NCI-H345 treated with DMSO at 0.1 percent for 48 hours (cell line): Measurements from ENCODE around the gene FBXO47.
"Not testable (repeated sequence)": the region's sequence is repeated elsewhere in the genome, so short reads cannot be mapped to it uniquely, and the experiment has no call there.

ENCODE experiments used
- DNase-seq: peaks from one replicate; lab custom pipeline; 2025; ENCODE audit not compliant: unreplicated experiment; lab: John Stamatoyannopoulos, UW

The FBXO47 gene

DNA sequence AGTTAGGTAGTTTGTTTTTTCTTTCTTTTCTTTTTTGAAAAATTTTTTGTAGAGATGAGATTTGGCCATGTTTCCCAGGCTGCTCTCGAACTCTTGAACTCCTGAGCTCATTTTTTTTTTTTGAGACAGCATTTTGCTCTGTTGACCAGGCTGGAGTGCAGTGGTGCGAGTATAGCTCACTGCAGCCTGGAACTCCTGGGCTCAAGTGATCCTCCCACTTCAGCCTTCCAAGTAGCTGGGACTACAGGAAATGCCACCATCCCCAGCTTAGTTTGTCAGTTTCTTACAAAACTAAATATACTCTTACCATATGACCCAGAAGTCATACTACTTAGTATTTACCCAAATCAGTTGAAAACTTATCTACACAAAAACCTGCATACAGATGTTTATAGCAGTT, 14.4 kb upstream of the FBXO47 start:
- no peak for DNase-seq

DNA sequence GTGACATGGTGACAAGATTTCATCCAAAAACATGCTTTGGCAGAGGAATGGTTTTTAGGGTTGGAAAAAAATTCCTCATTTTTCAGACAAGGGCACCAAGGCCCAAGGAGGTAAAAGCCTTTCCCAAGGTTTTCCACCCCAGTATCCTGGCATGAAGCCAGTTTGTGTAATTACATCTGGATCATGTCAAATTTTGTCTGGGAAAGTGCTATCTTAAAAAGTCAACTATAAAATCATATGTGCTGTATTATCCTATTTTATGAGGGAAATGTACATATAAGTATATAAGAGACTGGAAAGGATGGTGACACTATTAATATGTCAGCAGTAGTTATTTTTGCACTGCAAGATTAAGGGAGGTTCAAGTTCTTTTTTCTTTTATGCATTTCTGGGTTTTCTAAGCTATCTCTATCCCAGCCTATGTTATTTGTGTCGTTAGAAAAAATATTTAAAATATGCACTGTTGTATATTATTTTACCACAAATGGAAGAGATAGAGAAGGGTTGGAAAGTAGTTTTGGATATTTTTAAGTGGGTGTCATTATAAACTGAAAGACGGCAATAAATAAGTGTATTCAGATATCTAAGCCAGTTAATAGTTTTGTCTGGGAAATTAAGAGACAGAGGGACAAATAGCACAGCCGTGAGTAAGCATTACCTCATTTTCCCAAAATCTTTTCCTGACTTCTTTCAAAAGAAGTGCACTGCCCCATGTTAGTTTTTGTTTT, 13.5 kb upstream of the FBXO47 start:
- DNase-seq: no peak

DNA sequence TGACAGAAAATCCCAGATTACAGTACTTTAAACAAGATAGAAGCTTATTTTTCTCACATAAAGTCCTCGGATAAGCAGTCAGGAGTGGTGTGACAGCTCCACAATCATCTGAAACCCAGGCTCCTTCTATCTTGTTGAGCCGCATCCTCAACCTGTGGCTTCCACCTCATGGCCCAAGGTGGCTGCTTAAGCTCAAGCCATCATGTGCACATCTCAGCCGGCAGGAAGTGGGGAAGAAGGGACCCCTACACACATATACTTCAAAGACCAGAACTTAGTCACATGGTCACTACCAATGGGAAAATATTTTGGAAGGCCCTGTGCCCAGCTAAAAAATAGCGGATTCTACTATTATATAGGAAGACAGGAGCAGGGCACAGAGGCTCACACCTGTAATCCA, 11.0 kb upstream of the FBXO47 start:
- DNase-seq: no peak

DNA sequence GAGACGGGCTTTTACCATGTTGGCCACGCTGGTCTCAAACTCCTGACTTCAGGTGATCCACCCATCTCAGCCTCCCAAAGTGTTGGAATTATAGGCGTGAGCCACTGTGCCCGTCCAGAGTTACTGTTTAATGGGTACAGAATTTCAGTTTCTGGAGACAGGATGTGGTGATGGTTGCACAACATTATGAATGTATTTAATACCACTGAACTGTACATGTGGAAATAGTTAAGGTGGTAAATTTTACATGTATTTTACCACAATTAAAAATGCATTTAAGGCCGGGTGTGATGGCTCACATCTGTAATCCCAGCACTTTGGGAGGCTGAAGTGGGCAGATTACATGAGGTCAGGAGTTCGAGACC, 9.0 kb upstream of the FBXO47 start:
- DNase-seq: not testable (repeated sequence)

DNA sequence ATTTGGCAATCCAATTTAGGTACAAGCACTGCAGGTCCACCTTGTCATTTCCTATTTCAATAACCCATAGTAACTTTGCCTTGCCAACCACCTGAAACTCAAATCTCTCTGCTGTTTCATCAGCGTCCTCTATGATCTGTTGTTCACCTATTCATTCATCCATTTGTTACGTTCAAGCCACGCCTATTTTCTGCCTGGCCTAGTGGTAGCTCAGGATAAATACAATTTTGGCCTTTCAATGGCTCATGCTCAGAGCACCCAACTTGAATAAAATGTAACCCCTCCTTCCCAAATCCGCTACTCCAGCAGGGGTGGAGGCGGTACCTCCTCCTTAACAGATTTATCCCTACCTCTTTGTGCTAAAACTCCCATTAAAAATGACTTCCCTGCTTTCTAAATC, 3.6 kb upstream of the FBXO47 start:
- no peak for DNase-seq

DNA sequence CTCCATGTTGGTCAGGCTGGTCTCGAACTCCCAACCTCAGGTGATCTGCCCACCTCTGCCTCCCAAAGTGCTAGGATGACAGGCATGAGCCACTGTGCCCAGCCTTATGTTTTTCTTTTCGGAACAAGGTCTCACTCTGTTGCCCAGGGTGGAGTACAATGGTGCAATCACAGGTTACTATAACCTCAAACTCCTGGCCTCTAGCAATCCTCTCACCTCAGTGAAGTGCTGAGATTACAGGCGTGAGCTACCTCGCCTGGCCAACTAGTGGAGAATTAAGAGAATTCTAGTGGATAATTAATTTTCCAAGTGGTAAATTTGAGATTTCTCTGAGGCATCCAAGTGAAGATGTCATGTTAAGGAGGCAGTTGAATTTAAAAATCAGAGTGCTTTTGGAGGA, 2.9 kb upstream of the FBXO47 start:
- DNase-seq: no peak

DNA sequence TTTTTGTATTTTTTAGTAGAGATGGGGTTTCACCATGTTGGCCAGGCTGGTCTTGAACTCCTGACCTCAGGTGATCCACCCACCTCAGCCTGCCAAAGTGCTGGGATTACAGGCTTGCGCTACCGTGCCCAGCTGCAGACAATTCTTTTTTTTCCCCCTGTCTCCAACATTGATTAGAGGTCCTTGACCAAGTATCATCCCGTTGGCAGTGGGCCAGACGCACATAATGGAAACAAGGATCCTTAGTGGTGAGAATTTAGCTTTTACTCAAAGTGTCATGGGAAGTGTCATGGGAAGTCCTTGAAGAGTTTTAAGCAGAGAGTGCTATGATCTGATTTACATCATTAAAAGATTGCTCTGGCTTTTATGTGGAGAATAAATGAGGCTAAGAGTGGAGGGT, 2.1 kb upstream of the FBXO47 start:
- no peak for DNase-seq

DNA sequence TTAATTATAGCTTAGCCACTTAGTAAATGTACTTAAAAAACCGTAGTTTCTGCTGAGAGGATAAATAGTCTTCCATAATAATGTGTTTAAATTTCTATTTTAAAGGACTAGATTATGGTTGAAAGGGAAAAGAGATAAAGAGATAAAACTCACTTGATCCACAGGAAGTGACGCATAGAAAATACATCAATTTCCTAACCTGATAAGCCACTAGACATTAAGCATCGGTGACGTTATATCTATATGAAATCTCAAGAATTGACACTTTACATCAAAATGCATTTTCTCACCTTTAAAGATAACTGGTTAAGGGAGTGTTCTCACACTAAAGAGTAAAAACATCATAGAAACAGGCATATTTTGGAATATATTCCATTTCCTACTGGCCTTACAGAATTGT, 5.8 kb downstream of the FBXO47 start:
- DNase-seq: no peak

DNA sequence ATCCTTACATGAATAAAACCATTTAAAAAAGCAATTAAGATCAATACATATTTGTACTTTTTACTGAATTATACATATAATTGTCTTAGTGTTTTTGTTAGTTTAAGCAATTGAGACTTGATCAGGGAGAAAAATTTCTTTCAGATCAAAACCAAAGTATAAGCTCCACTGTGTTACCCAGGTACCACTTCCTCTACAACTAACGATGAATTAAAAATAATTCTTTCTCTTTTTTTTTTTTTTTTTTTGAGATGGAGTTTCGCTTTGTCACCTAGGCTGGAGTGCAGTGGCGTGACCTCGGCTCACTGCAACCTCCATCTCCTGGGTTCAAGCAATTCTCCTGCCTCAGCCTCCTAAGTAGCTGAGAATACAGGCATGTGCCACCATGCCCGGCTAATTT, 6.8 kb downstream of the FBXO47 start:
- no peak for DNase-seq

DNA sequence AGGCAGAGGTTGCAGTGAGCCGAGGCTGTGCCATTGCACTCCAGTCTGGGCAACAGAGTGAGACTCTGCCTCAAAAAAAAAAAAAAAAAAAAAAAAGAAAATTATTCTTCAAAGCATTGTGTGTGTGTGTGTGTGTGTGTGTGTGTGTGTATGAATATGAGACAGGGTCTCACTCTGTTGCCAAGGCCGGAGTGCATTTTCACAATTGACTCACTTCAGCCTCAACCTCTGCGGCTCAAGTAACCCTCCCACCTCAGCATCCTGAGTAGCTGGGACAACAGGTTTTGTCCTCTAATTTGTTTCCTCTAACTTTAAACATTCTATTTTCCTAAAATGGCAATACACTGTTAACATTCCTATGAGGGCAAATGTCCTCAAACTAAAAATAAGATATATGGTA, 7.7 kb downstream of the FBXO47 start:
- no peak for DNase-seq

DNA sequence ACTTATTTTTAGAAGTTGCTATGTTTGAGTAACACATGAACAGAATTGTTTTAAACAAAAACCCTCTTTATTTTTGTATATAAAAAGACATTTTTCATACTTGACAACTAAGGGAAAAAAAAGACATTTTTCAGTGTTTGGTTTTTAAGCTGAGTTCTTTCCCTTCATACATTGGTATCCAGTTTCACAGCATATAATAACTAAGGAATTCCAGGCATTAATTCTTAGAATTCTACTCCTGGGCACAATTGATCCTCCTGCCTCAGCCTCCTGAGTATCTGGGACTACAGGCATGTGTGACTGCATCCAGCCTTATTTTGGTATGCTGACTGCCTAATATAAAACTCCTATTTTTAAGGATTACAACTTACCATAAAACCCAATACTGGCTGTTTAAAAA, 8.4 kb downstream of the FBXO47 start:
- DNase-seq: no peak

DNA sequence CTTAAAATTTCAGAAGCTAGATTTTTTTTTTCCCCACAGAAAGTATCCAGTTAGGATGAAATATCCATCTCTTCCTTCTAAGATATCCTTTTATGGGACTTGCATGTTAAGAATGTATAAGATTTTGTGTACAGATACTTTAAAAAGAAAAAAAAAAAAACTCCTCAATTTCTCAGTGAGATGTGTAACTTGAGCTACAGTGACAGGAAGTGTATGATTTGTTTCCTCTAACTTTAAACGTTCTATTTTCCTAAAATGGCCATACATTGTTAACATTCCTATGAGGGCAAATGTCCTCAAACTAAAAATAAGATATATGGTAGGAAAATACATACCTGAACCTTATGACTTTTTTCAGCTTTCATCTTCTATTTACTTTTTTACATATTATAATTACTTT, 8.9 kb downstream of the FBXO47 start:
- DNase-seq: no peak

DNA sequence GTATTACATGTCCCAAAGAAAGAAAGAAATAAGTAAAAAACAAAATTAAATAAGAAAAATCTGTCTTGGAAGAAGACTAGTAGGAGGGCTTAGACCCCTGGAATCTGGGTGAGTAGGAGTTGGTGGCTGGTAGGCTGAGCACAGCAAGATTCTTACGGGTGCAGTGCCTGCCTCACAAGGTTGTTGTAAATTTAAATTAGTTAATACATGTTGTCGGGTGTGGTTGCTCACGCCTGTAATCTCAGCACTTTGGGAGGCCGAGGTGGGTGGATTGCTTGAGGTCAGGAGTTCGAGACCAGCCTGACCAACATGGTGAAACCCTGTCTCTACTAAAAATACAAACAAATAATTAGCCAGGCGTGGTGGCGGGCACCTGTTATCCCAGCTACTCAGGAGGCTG, 13.4 kb downstream of the FBXO47 start:
- not testable (repeated sequence) for DNase-seq

DNA sequence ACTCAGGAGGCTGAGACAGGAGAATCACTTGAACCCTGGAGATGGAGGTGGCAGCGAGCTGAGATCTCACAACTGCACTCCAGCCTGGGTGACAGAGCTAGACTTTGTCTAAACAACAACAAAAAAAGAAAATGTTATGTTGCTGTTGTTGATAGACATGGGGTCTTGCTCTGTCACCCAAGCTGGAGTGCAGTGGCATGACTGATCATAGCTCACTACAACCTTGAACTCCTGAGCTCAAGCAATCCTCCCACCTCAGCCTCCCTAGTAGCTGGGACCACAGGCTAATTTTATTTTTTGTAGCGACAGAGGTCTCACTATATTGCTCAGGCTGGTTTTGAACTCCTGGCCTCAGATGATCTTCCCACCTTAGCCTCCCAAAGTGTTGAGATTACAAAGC, 20.0 kb downstream of the FBXO47 start:
- no peak for DNase-seq

DNA sequence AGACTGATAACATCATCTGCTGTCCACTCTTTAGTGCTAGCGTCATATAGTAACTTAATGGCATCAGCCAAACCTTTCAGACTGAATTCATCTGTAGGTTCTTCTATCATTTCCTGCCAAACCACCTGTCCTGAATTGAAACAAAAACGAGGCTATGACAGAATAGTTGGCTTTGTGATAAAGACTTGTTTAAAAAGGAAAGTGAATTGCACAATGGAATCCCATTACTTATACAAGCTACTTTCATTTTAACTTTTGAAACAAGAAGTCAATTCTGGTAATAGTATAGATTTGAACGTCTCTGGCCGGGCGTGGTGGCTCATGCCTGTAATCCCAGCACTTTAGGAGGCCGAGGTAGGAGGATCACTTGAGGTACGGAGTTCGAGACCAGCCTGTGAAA, 23.6 kb downstream of the FBXO47 start:
- DNase-seq: no peak

DNA sequence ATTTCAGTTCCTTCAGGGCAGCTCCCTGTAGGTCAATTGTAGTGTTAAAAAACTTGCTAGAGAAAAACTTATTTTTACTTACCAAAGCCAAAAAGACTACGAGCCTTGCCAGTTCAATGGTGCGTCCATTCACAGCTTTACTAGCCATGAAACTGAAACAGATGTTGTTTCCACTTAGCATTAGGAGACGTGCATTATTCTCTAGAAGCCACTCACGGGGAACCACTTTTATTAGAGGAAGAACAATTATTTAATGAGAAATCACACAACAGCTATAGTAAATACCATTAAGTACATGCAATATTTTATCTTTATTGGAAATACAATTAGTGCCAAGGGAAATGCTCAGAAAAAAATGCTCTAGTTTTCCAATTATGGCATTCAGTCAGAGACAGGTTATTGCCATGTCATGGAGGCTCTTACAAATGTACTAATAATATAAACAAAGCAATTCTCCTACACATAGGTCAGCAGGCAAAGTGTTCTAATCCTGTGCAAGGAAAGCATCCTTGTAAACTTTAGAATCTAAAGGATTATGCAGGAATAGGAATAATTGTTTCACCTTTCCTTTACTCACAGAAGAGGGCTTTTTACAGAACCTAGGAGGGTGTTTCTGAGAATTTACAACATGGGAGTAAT, 24.4 kb downstream of the FBXO47 start:
- no peak for DNase-seq

DNA sequence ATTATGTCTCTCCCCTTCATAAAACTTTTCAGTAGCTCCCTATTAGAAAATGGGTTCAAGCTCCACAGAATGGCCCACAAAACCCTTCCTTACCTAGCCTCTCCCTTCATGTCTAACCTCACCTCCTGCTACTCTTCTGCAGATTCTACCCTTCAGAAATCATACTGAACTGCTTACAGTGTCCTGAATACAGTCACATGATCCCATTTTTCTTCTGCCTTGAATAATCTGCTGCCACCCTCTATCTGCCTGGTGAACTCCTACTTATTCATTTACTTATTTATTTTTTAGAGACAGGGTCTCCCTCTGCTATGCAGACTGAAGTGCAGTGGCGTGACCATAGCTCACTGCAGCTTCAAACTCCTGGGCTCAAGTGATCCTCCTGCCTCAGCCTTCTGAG, 26.8 kb downstream of the FBXO47 start:
- DNase-seq: no peak

DNA sequence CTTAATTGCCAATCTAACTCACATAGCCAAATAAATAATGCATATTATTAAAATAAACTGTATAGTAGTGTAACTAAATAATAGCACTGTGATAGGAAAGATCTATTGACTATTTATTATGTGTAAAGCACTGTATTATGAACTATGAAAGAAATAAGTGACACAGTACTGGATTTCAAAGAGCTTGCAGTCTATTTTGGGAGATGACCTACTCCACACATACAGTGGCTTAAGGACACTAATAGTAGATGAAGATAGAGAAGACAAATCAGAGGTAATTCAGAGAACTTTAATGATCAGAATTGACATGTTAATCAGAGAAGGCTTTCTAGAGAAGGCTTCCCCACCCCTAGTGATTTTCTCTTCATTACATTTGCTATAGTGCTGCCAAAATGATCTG, 27.2 kb downstream of the FBXO47 start:
- no peak for DNase-seq

DNA sequence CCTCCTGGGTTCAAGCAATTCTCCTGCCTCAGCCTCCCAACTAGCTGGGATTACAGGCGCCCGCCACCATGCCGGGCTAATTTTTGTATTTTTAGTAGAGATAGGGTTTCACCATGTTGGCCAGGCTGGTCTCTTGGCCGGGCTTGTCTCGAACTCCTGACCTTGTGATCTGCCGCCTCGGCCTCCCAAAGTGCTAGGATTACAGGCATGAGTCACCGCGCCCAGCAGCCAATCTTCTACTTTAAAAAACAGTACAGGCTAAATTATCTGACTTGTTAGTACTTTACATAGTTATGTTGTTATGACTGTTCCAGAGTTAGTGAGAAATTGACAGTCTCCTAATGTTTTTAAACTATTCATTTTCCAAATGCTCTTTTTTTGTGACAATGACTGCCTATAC, 33.2 kb downstream of the FBXO47 start:
- not testable (repeated sequence) for DNase-seq

DNA sequence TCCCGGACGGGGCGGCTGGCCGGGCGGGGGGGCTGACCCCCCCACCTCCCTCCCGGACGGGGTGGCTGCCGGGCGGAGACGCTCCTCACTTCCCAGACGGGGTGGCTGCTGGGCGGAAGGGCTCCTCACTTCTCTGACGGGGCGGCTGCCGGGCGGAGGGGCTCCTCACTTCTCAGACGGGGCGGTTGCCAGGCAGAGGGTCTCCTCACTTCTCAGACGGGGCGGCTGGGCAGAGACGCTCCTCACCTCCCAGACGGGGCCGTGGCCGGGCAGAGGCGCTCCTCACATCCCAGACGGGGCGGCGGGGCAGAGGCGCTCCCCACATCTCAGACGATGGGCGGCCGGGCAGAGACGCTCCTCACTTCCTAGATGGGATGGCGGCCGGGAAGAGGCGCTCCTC, 36.4 kb downstream of the FBXO47 start:
- DNase-seq: not testable (repeated sequence)

DNA sequence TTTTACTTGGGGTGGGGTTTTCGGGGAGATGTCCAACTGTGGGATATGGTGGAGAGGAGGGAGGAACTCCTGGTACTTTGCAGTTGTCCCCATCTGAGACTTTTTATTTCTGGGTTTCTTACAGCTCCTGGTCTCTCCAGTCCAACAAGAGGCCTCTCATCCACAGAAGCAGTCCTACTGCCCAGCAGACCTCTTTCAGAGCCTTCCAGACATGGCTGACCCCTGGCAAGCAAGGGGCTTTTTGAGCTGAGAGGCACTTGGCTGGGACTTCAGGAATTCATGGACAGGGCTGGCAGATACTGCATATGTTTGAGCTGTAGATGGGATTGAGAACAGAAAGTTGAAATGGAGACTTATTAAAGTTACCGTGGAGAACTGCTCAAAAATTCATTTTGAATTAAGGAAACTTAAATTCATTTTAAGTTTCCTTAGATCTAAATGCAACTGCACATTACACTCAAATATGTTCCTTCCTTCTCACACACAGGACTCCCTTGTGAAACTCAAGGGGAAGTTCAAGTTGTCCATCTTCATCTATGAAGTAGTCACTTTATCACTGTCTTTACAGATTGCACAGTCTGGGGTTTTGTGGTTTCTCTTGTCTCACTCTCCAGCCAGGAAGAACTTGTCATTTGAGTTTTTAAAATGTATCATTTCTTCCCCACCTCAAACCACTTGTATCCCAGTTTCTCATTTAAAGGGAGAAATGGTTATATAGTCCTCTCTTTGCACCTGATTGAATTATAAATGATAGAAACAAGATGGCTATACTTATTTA, 40.7 kb downstream of the FBXO47 start:
- no peak for DNase-seq

DNA sequence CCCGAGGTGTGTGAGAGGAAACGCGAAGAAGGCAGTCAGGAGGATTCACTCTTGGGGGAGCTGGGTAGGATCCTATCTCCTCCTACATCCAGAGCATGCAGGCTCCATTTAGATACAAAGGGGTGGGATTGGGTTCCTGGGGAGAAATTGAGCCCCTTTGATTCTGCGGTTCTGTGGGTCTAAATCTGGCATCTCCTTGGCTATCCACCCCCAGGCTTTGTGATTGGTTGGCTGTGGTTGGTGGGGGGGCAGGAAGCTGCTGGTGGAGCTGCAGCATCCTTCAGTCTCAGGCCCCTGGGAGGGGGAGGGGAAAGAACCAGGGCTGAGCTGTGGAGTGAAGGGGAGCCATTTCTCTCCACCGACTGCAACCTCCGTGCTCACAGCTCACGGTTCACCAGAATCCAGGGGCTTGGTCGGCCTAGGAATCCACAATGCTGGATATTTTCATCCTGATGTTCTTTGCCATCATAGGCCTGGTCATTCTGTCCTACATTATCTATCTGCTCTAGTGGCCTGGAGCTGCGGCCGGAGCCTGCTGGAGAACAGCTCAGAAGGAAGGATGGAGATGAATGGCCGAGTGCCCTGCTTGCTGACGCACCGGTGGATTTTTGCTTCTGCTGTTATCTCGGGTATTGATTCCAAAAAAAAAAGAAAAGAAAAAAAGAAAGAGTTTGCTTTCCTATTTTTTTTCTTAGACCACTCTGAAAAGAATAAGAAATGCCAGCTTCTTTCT, 41.8 kb downstream of the FBXO47 start, which contains the start of gene LASP1NB:
Gene LASP1NB (plus strand): TSS at position 352 of the 733 bp plus-strand sequence.
- DNase-seq: no peak
